Endothelial cell of umbilical vein (primary cell): ENCODE results near the gene MAPK8IP2. TPM values are rescaled to one million over a fixed set of nuclear protein-coding genes. Genes with fewer than 3 reads are reported as not detected.

ENCODE experiments used
- BruUV-seq: library from RNA; stranded (reverse); fragments of 400-500 nt; replicated peaks from 2 replicates; lab custom pipeline; 2021; lab: Mats Ljungman, UMichigan
- CTCF ChIA-PET: fragments of 300-600, 350-600 bp; sonication (Branson Sonifier 250); formaldehyde crosslinking; loops from one replicate; lab custom pipeline; 2021; ENCODE audit warnings: antibody characterized with exemption, inconsistent platforms; lab: Charles Lee
- POLR2A ChIA-PET: fragments of 300-600, 350-600 bp; sonication (Branson Sonifier 250); formaldehyde crosslinking; loops from one replicate; lab custom pipeline; 2021; ENCODE audit warnings: antibody characterized with exemption, inconsistent platforms; lab: Charles Lee
- DNase-seq: peaks from one replicate; pipeline ENCODE4 v3.0.0-alpha.2; 2011; ENCODE audit warnings: low read depth, low spot score
- FAIRE-seq: peaks from 2 replicates; lab custom pipeline; 2011; peaks lifted over from hg19 to GRCh38; lab: Jason Lieb, UNC
- H2AFZ ChIP-seq: 2 replicates; pipeline ENCODE4 v1.6.0; 2012; ENCODE audit warnings: low read depth, low read length, control low read depth, inconsistent platforms
- H3K27ac ChIP-seq: 2 replicates; pipeline ENCODE4 v1.5.1; 2011; ENCODE audit warnings: low read depth, mild to moderate bottlenecking, control low read depth, low read length, moderate library complexity; ENCODE audit not compliant: insufficient read depth
- H3K27me3 ChIP-seq, 2 experiments: 2 replicates each; pipeline versions ENCODE4 v1.6.0 to v1.6.1; 2011; ENCODE audit warnings: low read length in 2 of 2, mixed read lengths in 1 of 2; ENCODE audit not compliant: control insufficient read depth in 2 of 2, insufficient read depth in 2 of 2
- H3K36me3 ChIP-seq, 2 experiments: 2 replicates in 1 of 2; 3 replicates in 1 of 2; pipeline ENCODE4 v1.5.1; 2011; ENCODE audit warnings: low read length in 2 of 2, mild to moderate bottlenecking in 1 of 2, moderate library complexity in 1 of 2; ENCODE audit not compliant: control insufficient read depth in 2 of 2, insufficient read depth in 2 of 2; ENCODE audit errors: extremely low read depth in 1 of 2
- H3K4me1 ChIP-seq: 3 replicates; pipeline ENCODE4 v1.5.1; 2011; ENCODE audit warnings: mild to moderate bottlenecking, low read length; ENCODE audit not compliant: control insufficient read depth, insufficient read depth; ENCODE audit errors: extremely low read depth
- H3K4me2 ChIP-seq: 2 replicates; pipeline ENCODE4 v1.6.1; 2011; ENCODE audit warnings: low read length, control low read depth, mixed read lengths; ENCODE audit not compliant: insufficient read depth
- H3K4me3 ChIP-seq, 3 experiments: fragments of 200-600 bp in 1 of 3; sonication (generic), shearing (Covaris generic) in 1 of 3; replicated peaks in 1 of 3; 2 replicates each; pipeline ENCODE4 v1.5.1; 2011 to 2016; ENCODE audit warnings: control low read depth in 3 of 3, low read length in 3 of 3, mild to moderate bottlenecking in 2 of 3, inconsistent platforms in 1 of 3, low read depth in 1 of 3, moderate library complexity in 1 of 3; ENCODE audit not compliant: insufficient read depth in 1 of 3
- H3K79me2 ChIP-seq: 2 replicates; pipeline ENCODE4 v1.6.0; 2012; ENCODE audit warnings: low read length, inconsistent platforms; ENCODE audit not compliant: control insufficient read depth, insufficient read depth
- H3K9ac ChIP-seq: replicated peaks from 2 replicates; pipeline ENCODE3; 2011; ENCODE audit warnings: low read length, control low read depth; ENCODE audit not compliant: insufficient read depth; ENCODE audit errors: extremely low read depth
- H3K9me1 ChIP-seq: replicated peaks from 3 replicates; pipeline ENCODE4 v1.6.0; 2011; ENCODE audit warnings: mild to moderate bottlenecking, low read length; ENCODE audit not compliant: control insufficient read depth, insufficient read depth; ENCODE audit errors: extremely low read depth
- H3K9me3 ChIP-seq: replicated peaks from 2 replicates; pipeline ENCODE4 v1.5.1; 2012; ENCODE audit warnings: low read length, inconsistent platforms; ENCODE audit not compliant: control insufficient read depth, insufficient read depth
- H4K20me1 ChIP-seq: replicated peaks from 2 replicates; pipeline ENCODE3; 2011; ENCODE audit warnings: mild to moderate bottlenecking, low read length; ENCODE audit not compliant: control insufficient read depth, insufficient read depth; ENCODE audit errors: extremely low read depth
- CTCF ChIP-seq, 2 donors: IDR thresholded peaks; 1 replicate in 1 of 2; 2 replicates in 1 of 2; pipeline ENCODE4 v1.5.1; 2011; ENCODE audit warnings: low read length in 2 of 2, mild to moderate bottlenecking in 2 of 2, moderate library complexity in 2 of 2, control low read depth in 1 of 2, inconsistent platforms in 1 of 2, low read depth in 1 of 2; ENCODE audit not compliant: insufficient read depth in 1 of 2; ENCODE audit errors: extremely low read depth in 1 of 2
- EZH2 ChIP-seq: IDR thresholded peaks from 2 replicates; pipeline ENCODE4 v1.6.1; 2012; ENCODE audit warnings: borderline replicate concordance, low read depth, mild to moderate bottlenecking, moderate library complexity, low read length, inconsistent platforms; ENCODE audit not compliant: severe bottlenecking
- FOS ChIP-seq: IDR thresholded peaks from 2 replicates; pipeline ENCODE4 v1.6.1; 2011; ENCODE audit warnings: mild to moderate bottlenecking, low read length, moderate library complexity, borderline replicate concordance; ENCODE audit not compliant: insufficient read depth
- GATA2 ChIP-seq: IDR thresholded peaks from 2 replicates; pipeline ENCODE4 v1.7.0; 2011; ENCODE audit warnings: low read depth, mild to moderate bottlenecking, moderate library complexity, mixed read lengths, low read length; ENCODE audit not compliant: insufficient read length, insufficient read depth
- JUN ChIP-seq: IDR thresholded peaks from 2 replicates; pipeline ENCODE4 v1.6.1; 2011; ENCODE audit warnings: borderline replicate concordance, low read depth; ENCODE audit not compliant: insufficient read length, insufficient read depth
- MAX ChIP-seq: IDR thresholded peaks from 2 replicates; pipeline ENCODE4 v1.6.1; 2011; ENCODE audit not compliant: insufficient read depth, insufficient read length
- MYC ChIP-seq: IDR thresholded peaks from one replicate; pipeline ENCODE4 v1.6.1; 2011; ENCODE audit warnings: mild to moderate bottlenecking, low read depth, low read length
- POLR2A ChIP-seq: IDR thresholded peaks from 2 replicates; pipeline ENCODE4 v1.6.1; 2012; ENCODE audit warnings: low read depth, mild to moderate bottlenecking, control low read depth, low read length
- POLR2AphosphoS5 ChIP-seq: IDR thresholded peaks from 2 replicates; pipeline ENCODE4 v1.6.1; 2012; ENCODE audit warnings: low read depth, mild to moderate bottlenecking, control low read depth, low read length, moderate library complexity; ENCODE audit not compliant: insufficient read depth
- dilution Hi-C: fragments of 300-500 bp; cut with MboI; formaldehyde crosslinking; loops from one replicate; pipeline ENCODE4 v1.15.0; 2019; ENCODE audit warnings: low sequenced_read_pairs; ENCODE audit not compliant: extremely low pct_ligation_motif_present
- intact Hi-C: fragments of 100-400 bp; cut with micrococcal nuclease; formaldehyde crosslinking; loops from one replicate; pipeline ENCODE4 v1.10.0; 2022
- polyA plus RNA-seq, 4 experiments: library from polyadenylated mRNA; depleted of rRNA in 3 of 4; stranded (reverse) in 3 of 4; unstranded in 1 of 4; fragments of >200 nt; gene quantifications; 2 replicates each; pipeline versions ENCODE4 v1.2.1 to v1.2.3, GENCODE V29; 2011 to 2012; ENCODE audit warnings: missing spikeins in 1 of 4
- total RNA-seq: library from RNA; stranded (reverse); gene quantifications from 2 replicates; pipeline ENCODE4 v1.2.3, GENCODE V29; 2021

The MAPK8IP2 gene
- total and polyA plus RNA-seq, 2 donors (not counting 3 experiments of a cell fraction or from before 2014, with no cell fraction given): 0.21 to 0.31 TPM

- H3K27me3 ChIP-seq: no peaks in the 10 kb centered on the region
- no peak for FAIRE-seq
- H3K36me3 ChIP-seq: no peaks in the 10 kb centered on the region
- H3K27ac ChIP-seq: no peak overlapping the region
- dilution Hi-C loops (no loop called here), intact Hi-C loops (no loop called here)
- ChIA-PET POLR2A (no interaction called here), CTCF (interaction anchor here (1.0 to 5.2 kb wide), 6 partner anchors 11 to 118 kb away, joined by 5 to 91 read pairs (median 8); partner anchors contain the start of gene SYCE3)
- no peak overlapping the region for H3K9ac ChIP-seq
- no peaks in the 10 kb centered on the region for H3K9me3 ChIP-seq
- no peak overlapping the region for H2AFZ ChIP-seq
- no TSS peak for BruUV-seq
- no peak for TF ChIP-seq JUN
- TF ChIP-seq EZH2: no peak
- no peak for TF ChIP-seq GATA2
- TF ChIP-seq POLR2AphosphoS5: no peak
- TF ChIP-seq FOS: no peak
- no peak for TF ChIP-seq MYC
- no peak for TF ChIP-seq CTCF (IDR thresholded peaks at IDR 0.05; ENCODE audit: extremely low read depth in 1 of 2, insufficient read depth in 1 of 2, low read depth in 1 of 2, low read length in 2 of 2)
- no peak for TF ChIP-seq POLR2A
- TF ChIP-seq MAX: no peak
- H4K20me1 ChIP-seq: no peaks in the 10 kb centered on the region
- no peaks in the 10 kb centered on the region for H3K9me1 ChIP-seq
- H3K4me3 ChIP-seq: no peak overlapping the region
- no peaks in the 10 kb centered on the region for H3K4me1 ChIP-seq
- DNase-seq: no peak
- no peaks in the 10 kb centered on the region for H3K79me2 ChIP-seq
- no peak overlapping the region for H3K4me2 ChIP-seq
Measured at GRCh38 chr22:50573491-50574382, 26.9 kb upstream of the MAPK8IP2 start.
